NOMO-1 (cell line): ENCODE data around the gene CD40LG.

ENCODE experiments used
- DNase-seq, 2 experiments: peaks; one replicate each; lab custom pipeline; 2025; ENCODE audit not compliant: unreplicated experiment in 2 of 2; lab: John Stamatoyannopoulos, UW

The CD40LG gene

GRCh38 chrX:136647677-136648360 lies at the start of gene CD40LG:
CD40LG (plus strand) TSS chrX:136648158; CDS start chrX:136648249, 91 bp downstream.
- no peak for DNase-seq

GRCh38 chrX:136598631-136599030 lies 49.3 kb upstream of the CD40LG start:
- DNase-seq: no peak

- no peak for DNase-seq
These were observed 47.9 kb upstream of the CD40LG start for GRCh38 chrX:136600059-136600458.

GRCh38 chrX:136607236-136607635 lies 40.7 kb upstream of the CD40LG start:
- no peak for DNase-seq

GRCh38 chrX:136608295-136608933 lies 39.5 kb upstream of the CD40LG start:
- DNase-seq: peak; percentile 37 to 41

- no peak for DNase-seq
These were observed 30.8 kb upstream of the CD40LG start for GRCh38 chrX:136616987-136617685.

- DNase-seq: peak; percentile 35 to 68
These were observed 28.0 kb upstream of the CD40LG start for GRCh38 chrX:136619899-136620505.

GRCh38 chrX:136620780-136621179 lies 27.2 kb upstream of the CD40LG start:
- DNase-seq: no peak

- no peak for DNase-seq
These were observed 25.4 kb upstream of the CD40LG start for GRCh38 chrX:136622568-136622967.

GRCh38 chrX:136623396-136623795 lies 24.6 kb upstream of the CD40LG start:
- DNase-seq: no peak

- no peak for DNase-seq
These were observed 22.7 kb upstream of the CD40LG start for GRCh38 chrX:136625246-136625645.

- peak; percentile 26 to 79 for DNase-seq
These were observed 21.7 kb upstream of the CD40LG start for GRCh38 chrX:136626237-136626636.

GRCh38 chrX:136626891-136627290 lies 21.1 kb upstream of the CD40LG start:
- DNase-seq: no peak

GRCh38 chrX:136627409-136627808 lies 20.5 kb upstream of the CD40LG start:
- DNase-seq: no peak

GRCh38 chrX:136629084-136629750 lies 18.7 kb upstream of the CD40LG start:
- no peak for DNase-seq

GRCh38 chrX:136630881-136631280 lies 17.1 kb upstream of the CD40LG start:
- DNase-seq: no peak

GRCh38 chrX:136635235-136635634 lies 12.7 kb upstream of the CD40LG start:
- DNase-seq: peak in 1 of 2 experiments; percentile 25

- no peak for DNase-seq
These were observed 11.8 kb upstream of the CD40LG start for GRCh38 chrX:136636121-136636520.

- no peak for DNase-seq
These were observed 8.3 kb upstream of the CD40LG start for GRCh38 chrX:136639506-136640176.

GRCh38 chrX:136643243-136643642 lies 4.7 kb upstream of the CD40LG start:
- no peak for DNase-seq
